Measurements from ENCODE around the gene GMIP. TPM values are rescaled to one million over a fixed set of nuclear protein-coding genes. Genes with fewer than 3 reads are reported as not detected.
A peak's percentile ranks its signal among the peaks of the same experiment; 100 is the strongest.
"Not testable (repeated sequence)": the region's sequence is repeated elsewhere in the genome, so short reads cannot be mapped to it uniquely, and the experiment has no call there.

Gene GMIP, protein sequence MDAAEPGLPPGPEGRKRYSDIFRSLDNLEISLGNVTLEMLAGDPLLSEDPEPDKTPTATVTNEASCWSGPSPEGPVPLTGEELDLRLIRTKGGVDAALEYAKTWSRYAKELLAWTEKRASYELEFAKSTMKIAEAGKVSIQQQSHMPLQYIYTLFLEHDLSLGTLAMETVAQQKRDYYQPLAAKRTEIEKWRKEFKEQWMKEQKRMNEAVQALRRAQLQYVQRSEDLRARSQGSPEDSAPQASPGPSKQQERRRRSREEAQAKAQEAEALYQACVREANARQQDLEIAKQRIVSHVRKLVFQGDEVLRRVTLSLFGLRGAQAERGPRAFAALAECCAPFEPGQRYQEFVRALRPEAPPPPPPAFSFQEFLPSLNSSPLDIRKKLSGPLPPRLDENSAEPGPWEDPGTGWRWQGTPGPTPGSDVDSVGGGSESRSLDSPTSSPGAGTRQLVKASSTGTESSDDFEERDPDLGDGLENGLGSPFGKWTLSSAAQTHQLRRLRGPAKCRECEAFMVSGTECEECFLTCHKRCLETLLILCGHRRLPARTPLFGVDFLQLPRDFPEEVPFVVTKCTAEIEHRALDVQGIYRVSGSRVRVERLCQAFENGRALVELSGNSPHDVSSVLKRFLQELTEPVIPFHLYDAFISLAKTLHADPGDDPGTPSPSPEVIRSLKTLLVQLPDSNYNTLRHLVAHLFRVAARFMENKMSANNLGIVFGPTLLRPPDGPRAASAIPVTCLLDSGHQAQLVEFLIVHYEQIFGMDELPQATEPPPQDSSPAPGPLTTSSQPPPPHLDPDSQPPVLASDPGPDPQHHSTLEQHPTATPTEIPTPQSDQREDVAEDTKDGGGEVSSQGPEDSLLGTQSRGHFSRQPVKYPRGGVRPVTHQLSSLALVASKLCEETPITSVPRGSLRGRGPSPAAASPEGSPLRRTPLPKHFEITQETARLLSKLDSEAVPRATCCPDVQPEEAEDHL
- total RNA-seq (2.1 and 5.3 TPM in 2 replicates), polyA plus RNA-seq (2.3 and 2.9 TPM in 2 replicates), polyA minus RNA-seq (ENCODE audit: low replicate concordance) (4.0 and 9.2 TPM in 2 replicates)
- polyA plus RNA-seq (2012), result 6.0 and 7.8 TPM in 2 replicates

DNA sequence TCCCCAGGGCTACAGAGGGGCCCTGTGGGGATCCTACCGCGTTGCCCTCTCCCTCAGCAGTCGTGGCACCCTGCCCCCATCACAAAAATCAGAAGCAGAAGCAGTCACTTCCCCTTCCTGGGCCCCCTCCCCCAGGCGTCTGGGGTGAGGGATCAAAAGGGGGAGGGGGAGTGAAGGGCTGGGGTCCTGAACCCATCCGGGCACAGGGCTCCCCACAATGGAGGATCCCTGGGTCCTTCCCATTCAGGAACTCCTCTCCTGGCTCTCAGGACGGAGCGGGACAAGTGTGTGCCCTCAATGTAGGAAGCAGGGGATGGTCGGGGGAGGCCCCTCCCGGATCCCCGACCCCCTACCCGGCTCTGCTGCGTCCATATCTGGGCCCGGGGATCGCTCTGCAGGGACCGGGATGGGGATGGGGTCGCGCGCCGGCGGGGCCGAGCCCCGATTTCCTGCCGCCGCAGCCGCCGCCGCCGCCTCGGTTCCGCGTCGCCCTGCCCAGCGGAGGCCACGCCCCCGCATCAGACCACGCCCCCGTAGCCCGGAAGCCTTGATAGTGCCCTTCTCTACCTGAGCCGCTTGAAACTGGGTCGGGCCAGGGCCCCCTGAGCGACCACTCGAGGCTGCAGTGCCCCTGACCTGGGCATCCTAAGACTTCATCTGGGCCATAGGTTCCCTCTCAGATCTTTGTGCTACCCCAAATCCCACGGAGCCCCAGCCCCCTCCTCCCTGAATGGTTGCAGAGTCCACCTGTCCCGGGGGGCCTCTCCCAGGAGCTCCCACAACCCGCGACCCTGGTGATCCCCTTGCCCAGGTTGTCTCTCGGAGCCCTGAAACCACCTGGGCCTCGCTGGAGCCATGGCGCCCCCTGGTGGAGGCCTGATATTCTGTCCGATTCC lies at the start of gene GMIP:
TSS of gene GMIP (minus strand) at position 500 of the 896 bp plus-strand sequence. CDS start at position 372, 128 bp downstream.
- H4K20me1 ChIP-seq (ENCODE audit: control insufficient read depth, extremely low read depth, insufficient read depth, low read length), result no peaks in the 10 kb centered on the region
- no peaks in the 10 kb centered on the region for H3K27me3 ChIP-seq (ENCODE audit: control insufficient read depth, insufficient read depth, low read length)
- peaks cover 18% of the 10 kb centered on the region for H3K36me3 ChIP-seq (ENCODE audit: control insufficient read depth, insufficient read depth, low read length)
- peak within 1 kb of the TSS; percentile 57 for H3K9ac ChIP-seq (ENCODE audit: insufficient read depth, low read length)
- H3K9me3 ChIP-seq (ENCODE audit: control insufficient read depth, insufficient read depth, low read depth, low read length), result no peaks in the 10 kb centered on the region
- peak within 1 kb of the TSS; percentile 13 for H3K27ac ChIP-seq (ENCODE audit: insufficient read depth, low read length)
- peak; percentile 28 to 41 for DNase-seq (ENCODE audit: low read depth in 2 of 2)
- H2AFZ ChIP-seq (ENCODE audit: low read length), result peak within 1 kb of the TSS; percentile 66
- no peak for TF ChIP-seq EZH2 (IDR thresholded peaks at IDR 0.05; ENCODE audit: low read length, missing control alignments)
- TF ChIP-seq, protein P1, sequence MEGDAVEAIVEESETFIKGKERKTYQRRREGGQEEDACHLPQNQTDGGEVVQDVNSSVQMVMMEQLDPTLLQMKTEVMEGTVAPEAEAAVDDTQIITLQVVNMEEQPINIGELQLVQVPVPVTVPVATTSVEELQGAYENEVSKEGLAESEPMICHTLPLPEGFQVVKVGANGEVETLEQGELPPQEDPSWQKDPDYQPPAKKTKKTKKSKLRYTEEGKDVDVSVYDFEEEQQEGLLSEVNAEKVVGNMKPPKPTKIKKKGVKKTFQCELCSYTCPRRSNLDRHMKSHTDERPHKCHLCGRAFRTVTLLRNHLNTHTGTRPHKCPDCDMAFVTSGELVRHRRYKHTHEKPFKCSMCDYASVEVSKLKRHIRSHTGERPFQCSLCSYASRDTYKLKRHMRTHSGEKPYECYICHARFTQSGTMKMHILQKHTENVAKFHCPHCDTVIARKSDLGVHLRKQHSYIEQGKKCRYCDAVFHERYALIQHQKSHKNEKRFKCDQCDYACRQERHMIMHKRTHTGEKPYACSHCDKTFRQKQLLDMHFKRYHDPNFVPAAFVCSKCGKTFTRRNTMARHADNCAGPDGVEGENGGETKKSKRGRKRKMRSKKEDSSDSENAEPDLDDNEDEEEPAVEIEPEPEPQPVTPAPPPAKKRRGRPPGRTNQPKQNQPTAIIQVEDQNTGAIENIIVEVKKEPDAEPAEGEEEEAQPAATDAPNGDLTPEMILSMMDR (conservative IDR thresholded peaks at IDR 0.05 in 1 of 2, IDR thresholded peaks at IDR 0.05 in 1 of 2; ENCODE audit: low read depth in 1 of 2, low read length in 2 of 2), result peak; percentile 78 to 84
- no peaks in the 10 kb centered on the region for H3K79me2 ChIP-seq (ENCODE audit: control insufficient read depth, insufficient read depth, low read length)
- peak within 1 kb of the TSS; percentile 74 to 96 (median 86) for H3K4me3 ChIP-seq (replicated peaks in 1 of 4; ENCODE audit: control extremely low read depth in 1 of 4, insufficient read depth in 1 of 4, low read depth in 3 of 4, low read length in 4 of 4)
- peak within 1 kb of the TSS; percentile 93 for H3K4me2 ChIP-seq (ENCODE audit: extremely low read depth, insufficient read depth, low read length)
- peaks cover 2% of the 10 kb centered on the region for H3K4me1 ChIP-seq (ENCODE audit: control insufficient read depth, extremely low read depth, insufficient read depth, low read length)

DNA sequence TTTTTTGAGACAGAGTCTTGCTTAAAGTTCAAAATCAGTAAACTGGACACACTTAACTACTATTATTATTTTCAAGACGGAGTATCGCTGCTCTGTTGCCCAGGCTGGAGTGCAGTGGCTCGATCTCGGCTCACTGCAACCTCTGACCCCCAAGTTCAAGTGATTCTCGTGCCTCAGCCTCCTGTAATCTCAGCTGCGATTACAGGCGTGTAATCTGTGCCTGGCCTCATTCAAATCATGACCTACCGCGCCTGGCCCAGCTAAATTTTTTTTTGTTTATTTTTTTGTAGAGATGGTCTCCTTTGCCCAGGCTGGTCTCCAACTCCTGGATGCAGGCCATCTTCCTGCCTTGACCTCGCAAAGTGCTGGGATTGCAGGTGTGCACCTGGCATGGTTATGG lies 48.2 kb upstream of the GMIP start:
- H3K4me3 ChIP-seq (replicated peaks in 1 of 4; ENCODE audit: control extremely low read depth in 1 of 4, insufficient read depth in 1 of 4, low read depth in 3 of 4, low read length in 4 of 4), result no peak overlapping the region

DNA sequence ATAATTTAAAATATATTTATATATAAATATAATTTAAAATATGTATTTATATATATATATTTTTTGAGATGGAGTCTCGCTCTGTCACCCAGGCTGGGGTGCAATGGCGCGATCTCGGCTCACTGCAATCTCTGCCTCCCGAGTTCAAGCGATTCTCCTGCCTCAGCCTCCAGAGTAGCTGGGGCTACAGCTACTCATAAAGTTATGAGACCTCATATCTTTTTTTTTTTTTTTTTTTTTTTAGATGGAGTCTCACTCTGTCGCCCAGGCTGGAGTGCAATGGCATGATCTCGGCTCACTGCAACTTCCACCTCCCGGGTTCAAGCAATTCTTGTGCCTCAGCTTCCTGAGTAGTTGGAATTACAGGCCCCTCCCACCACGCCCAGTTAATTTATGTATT lies 45.6 kb upstream of the GMIP start:
- not testable (repeated sequence) for DNase-seq (ENCODE audit: low read depth in 2 of 2); H2AFZ ChIP-seq (ENCODE audit: low read length); H3K79me2 ChIP-seq (ENCODE audit: control insufficient read depth, insufficient read depth, low read length); H3K27me3 ChIP-seq (ENCODE audit: control insufficient read depth, insufficient read depth, low read length); H3K9ac ChIP-seq (ENCODE audit: insufficient read depth, low read length); H3K4me2 ChIP-seq (ENCODE audit: extremely low read depth, insufficient read depth, low read length); H3K4me3 ChIP-seq (replicated peaks in 1 of 4; ENCODE audit: control extremely low read depth in 1 of 4, insufficient read depth in 1 of 4, low read depth in 3 of 4, low read length in 4 of 4); H3K4me1 ChIP-seq (ENCODE audit: control insufficient read depth, extremely low read depth, insufficient read depth, low read length); H3K27ac ChIP-seq (ENCODE audit: insufficient read depth, low read length); H4K20me1 ChIP-seq (ENCODE audit: control insufficient read depth, extremely low read depth, insufficient read depth, low read length); H3K36me3 ChIP-seq (ENCODE audit: control insufficient read depth, insufficient read depth, low read length); H3K9me3 ChIP-seq (ENCODE audit: control insufficient read depth, insufficient read depth, low read depth, low read length)

More for the DNA sequence above, 48.2 kb upstream of the GMIP start:
- no peaks in the 10 kb centered on the region for H3K36me3 ChIP-seq (ENCODE audit: control insufficient read depth, insufficient read depth, low read length)
- H3K9me3 ChIP-seq (ENCODE audit: control insufficient read depth, insufficient read depth, low read depth, low read length), result no peaks in the 10 kb centered on the region
- no peak for DNase-seq (ENCODE audit: low read depth in 2 of 2)
- no peak overlapping the region for H3K9ac ChIP-seq (ENCODE audit: insufficient read depth, low read length)
- no peaks in the 10 kb centered on the region for H3K79me2 ChIP-seq (ENCODE audit: control insufficient read depth, insufficient read depth, low read length)
- no peaks in the 10 kb centered on the region for H4K20me1 ChIP-seq (ENCODE audit: control insufficient read depth, extremely low read depth, insufficient read depth, low read length)
- TF ChIP-seq EZH2 (IDR thresholded peaks at IDR 0.05; ENCODE audit: low read length, missing control alignments), result no peak
- TF ChIP-seq, protein P1 (conservative IDR thresholded peaks at IDR 0.05 in 1 of 2, IDR thresholded peaks at IDR 0.05 in 1 of 2; ENCODE audit: low read depth in 1 of 2, low read length in 2 of 2), result no peak
- no peaks in the 10 kb centered on the region for H3K4me1 ChIP-seq (ENCODE audit: control insufficient read depth, extremely low read depth, insufficient read depth, low read length)
- no peak overlapping the region for H3K4me2 ChIP-seq (ENCODE audit: extremely low read depth, insufficient read depth, low read length)
- H2AFZ ChIP-seq (ENCODE audit: low read length), result no peak overlapping the region
- no peaks in the 10 kb centered on the region for H3K27me3 ChIP-seq (ENCODE audit: control insufficient read depth, insufficient read depth, low read length)
- no peak overlapping the region for H3K27ac ChIP-seq (ENCODE audit: insufficient read depth, low read length)

All from fibroblast of lung (primary cell).